ENCODE measurements around the gene SPSB1.

SPSB1 gene

DNA sequence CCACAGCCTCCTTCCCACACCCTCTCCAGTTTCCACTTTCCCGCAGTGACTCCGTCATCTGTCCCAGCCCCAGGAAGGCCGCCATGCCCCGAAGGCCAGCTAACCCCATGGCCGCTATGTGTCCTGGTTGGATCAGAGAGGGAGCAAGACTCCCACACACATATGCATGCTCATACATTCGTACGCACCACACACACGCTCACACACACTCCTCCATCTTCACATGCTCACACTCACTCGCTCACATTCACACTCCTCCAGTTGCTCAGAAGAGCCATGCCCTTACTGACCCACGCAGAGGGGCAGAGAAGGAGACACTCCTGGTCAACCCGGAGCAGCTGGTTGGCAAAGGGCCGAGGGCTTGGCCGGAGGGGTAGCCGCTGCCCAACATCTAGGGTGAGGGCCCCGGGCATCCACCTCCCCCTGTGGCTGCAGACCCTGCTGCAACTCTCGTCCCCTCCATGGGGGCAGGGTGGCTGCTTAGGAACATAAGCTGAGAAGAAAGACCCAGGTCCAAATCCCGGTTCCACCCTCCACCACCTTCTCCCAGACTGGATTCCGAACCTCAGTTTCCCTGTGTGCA, 124.3 kb downstream of the SPSB1 start:
- in situ Hi-C loops (cut with MboI; ENCODE audit: low sequenced_read_pairs): no loop called here
- no peak for DNase-seq (ENCODE audit: low spot score in 2 of 2)
- Histone ChIP-seq H3K4me1 (no peaks in the 10 kb centered on the region), H3K9me3 (no peaks in the 10 kb centered on the region), H3K36me3 (replicated peaks) (no peaks in the 10 kb centered on the region), H3K27me3 (ENCODE audit: low read depth) (no peaks in the 10 kb centered on the region), H3K4me3 (no peak overlapping the region)

DNA sequence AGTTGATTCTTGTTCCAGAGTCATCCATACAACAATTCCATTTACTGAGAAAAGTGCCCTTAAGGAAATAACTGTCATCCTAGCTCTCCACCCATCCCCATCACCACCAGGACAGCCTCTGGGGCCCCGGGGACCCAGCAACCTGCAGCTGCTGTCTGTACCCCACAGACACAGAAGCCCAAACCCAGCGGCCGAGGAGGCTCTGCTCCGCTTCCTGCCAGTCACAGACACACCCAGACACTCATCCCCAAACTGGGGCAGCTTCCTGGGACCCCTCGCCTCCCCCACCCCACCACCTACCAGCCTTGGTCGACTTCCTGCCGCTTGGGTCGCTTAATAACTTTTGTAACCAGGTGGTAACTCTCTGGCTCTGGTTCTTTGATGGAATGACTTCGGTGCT, 125.0 kb downstream of the SPSB1 start:
- DNase-seq (ENCODE audit: low spot score in 2 of 2): no peak
- in situ Hi-C loops (cut with MboI; ENCODE audit: low sequenced_read_pairs): no loop called here
- H3K4me1 ChIP-seq: no peaks in the 10 kb centered on the region
- peaks cover 6% of the 10 kb centered on the region; the same call in 1 of the 2 replicates for H3K27me3 ChIP-seq (ENCODE audit: low read depth)
- no peaks in the 10 kb centered on the region for H3K36me3 ChIP-seq (replicated peaks)
- no peaks in the 10 kb centered on the region for H3K9me3 ChIP-seq
- H3K4me3 ChIP-seq: no peak overlapping the region

- Histone ChIP-seq H3K9me3 (no peaks in the 10 kb centered on the region), H3K36me3 (replicated peaks) (no peaks in the 10 kb centered on the region), H3K4me3 (no peak overlapping the region), H3K27me3 (ENCODE audit: low read depth) (peaks cover 6% of the 10 kb centered on the region; the same call in 1 of the 2 replicates), H3K4me1 (no peaks in the 10 kb centered on the region)
- in situ Hi-C loops (cut with MboI; ENCODE audit: low sequenced_read_pairs): no loop called here
- no peak for DNase-seq (ENCODE audit: low spot score in 2 of 2)
Observed at GRCh38 chr1:9418851-9419250, 126.2 kb downstream of the SPSB1 start.
